H1 (cell line): ENCODE data around the gene CFAP100. TPM values are rescaled to one million over a fixed set of nuclear protein-coding genes. Genes with fewer than 3 reads are reported as not detected.

ENCODE experiments used
- CTCF ChIA-PET: fragments of 300-600 bp; sonication (Branson Sonifier 250); formaldehyde crosslinking; loops from one replicate; lab custom pipeline; 2021; ENCODE audit not compliant: partially characterized antibody; lab: Charles Lee
- POLR2A ChIA-PET: fragments of 300-600 bp; sonication (Branson Sonifier 250); formaldehyde crosslinking; loops from one replicate; lab custom pipeline; 2021; ENCODE audit warnings: inconsistent platforms; ENCODE audit not compliant: partially characterized antibody; lab: Charles Lee
- DNase-seq, 2 experiments: peaks; one replicate each; pipeline versions ENCODE4 v3.0.0 to v3.0.0-alpha.2; 2010 to 2022; ENCODE audit warnings: low spot score in 2 of 2, low read depth in 1 of 2, mixed read lengths in 1 of 2
- FAIRE-seq: peaks from 2 replicates; lab custom pipeline; 2011; peaks lifted over from hg19 to GRCh38; lab: Jason Lieb, UNC
- H2AFZ ChIP-seq: 2 replicates; pipeline ENCODE4 v1.8.1; 2012; ENCODE audit warnings: low read length, inconsistent platforms
- H2AK5ac ChIP-seq: 2 replicates; pipeline ENCODE4 v1.6.1; 2013; ENCODE audit warnings: low read depth, low read length
- H2BK120ac ChIP-seq: replicated peaks from 2 replicates; pipeline ENCODE3; 2013; ENCODE audit warnings: low read depth, low read length, inconsistent platforms
- H2BK12ac ChIP-seq: 2 replicates; pipeline ENCODE4 v1.6.1; 2013; ENCODE audit warnings: low read depth, low read length
- H2BK15ac ChIP-seq: 2 replicates; pipeline ENCODE4 v1.6.1; 2013; ENCODE audit warnings: low read length
- H2BK20ac ChIP-seq: 2 replicates; pipeline ENCODE4 v1.6.1; 2013; ENCODE audit warnings: low read length
- H2BK5ac ChIP-seq: 2 replicates; pipeline ENCODE4 v1.6.1; 2013; ENCODE audit warnings: low read depth, low read length
- H3K14ac ChIP-seq: 2 replicates; pipeline ENCODE4 v1.6.1; 2013; ENCODE audit warnings: inconsistent platforms; ENCODE audit not compliant: insufficient read length
- H3K18ac ChIP-seq: 2 replicates; pipeline ENCODE4 v1.6.1; 2013; ENCODE audit warnings: low read length; ENCODE audit errors: extremely low read depth
- H3K23ac ChIP-seq: 2 replicates; pipeline ENCODE4 v1.6.1; 2013; ENCODE audit warnings: inconsistent platforms; ENCODE audit not compliant: insufficient read length
- H3K23me2 ChIP-seq: 2 replicates; pipeline ENCODE4 v1.6.1; 2013; ENCODE audit warnings: low read depth, low read length
- H3K27ac ChIP-seq: 2 replicates; pipeline ENCODE4 v1.6.1; 2011; ENCODE audit warnings: low read depth, low read length, inconsistent platforms
- H3K27me3 ChIP-seq, 4 experiments: replicated peaks in 1 of 4; 1 replicate in 1 of 4; 2 replicates in 3 of 4; pipeline versions ENCODE4 v1.6.1 to v1.8.1; 2011 to 2013; ENCODE audit warnings: low read length in 3 of 4, mild to moderate bottlenecking in 3 of 4, inconsistent platforms in 2 of 4, mixed read lengths in 2 of 4, moderate library complexity in 1 of 4; ENCODE audit not compliant: control insufficient read depth in 3 of 4, insufficient read depth in 3 of 4; ENCODE audit errors: extremely low read depth in 1 of 4
- H3K36me3 ChIP-seq, 4 experiments: 2 replicates each; pipeline versions ENCODE4 v1.6.1 to v1.8.1; 2011 to 2013; ENCODE audit warnings: mild to moderate bottlenecking in 4 of 4, low read length in 3 of 4, moderate library complexity in 2 of 4, control low read depth in 1 of 4, inconsistent platforms in 1 of 4; ENCODE audit not compliant: insufficient read depth in 4 of 4, control insufficient read depth in 2 of 4
- H3K4ac ChIP-seq: replicated peaks from 2 replicates; pipeline ENCODE3; 2013; ENCODE audit warnings: low read length, low read depth, mixed read lengths, inconsistent platforms; ENCODE audit not compliant: insufficient read length
- H3K4me1 ChIP-seq, 4 experiments: replicated peaks in 1 of 4; 1 replicate in 1 of 4; 2 replicates in 3 of 4; pipeline versions ENCODE4 v1.6.1 to v1.8.1; 2011 to 2013; ENCODE audit warnings: low read length in 3 of 4, inconsistent platforms in 2 of 4, mixed read lengths in 1 of 4; ENCODE audit not compliant: insufficient read depth in 4 of 4, control insufficient read depth in 3 of 4
- H3K4me2 ChIP-seq, 2 experiments: 2 replicates each; pipeline versions ENCODE4 v1.6.1 to v1.8.1; 2011 to 2013; ENCODE audit warnings: low read depth in 2 of 2, low read length in 2 of 2, control low read depth in 1 of 2, inconsistent platforms in 1 of 2, mild to moderate bottlenecking in 1 of 2; ENCODE audit not compliant: insufficient read depth in 1 of 2
- H3K4me3 ChIP-seq, 4 experiments: fragments of 200-600, 300-600 bp in 1 of 4; sonication (generic), shearing (Covaris generic), sonication (Bioruptor Twin) in 1 of 4; 2 replicates each; pipeline versions ENCODE4 v1.5.1 to v1.8.1; 2011 to 2016; ENCODE audit warnings: low read length in 4 of 4, low read depth in 3 of 4, control low read depth in 2 of 4, inconsistent platforms in 2 of 4, mild to moderate bottlenecking in 2 of 4, mixed read lengths in 1 of 4, moderate library complexity in 1 of 4; ENCODE audit not compliant: insufficient read depth in 2 of 4; ENCODE audit errors: extremely low read depth in 1 of 4
- H3K56ac ChIP-seq: replicated peaks from 2 replicates; pipeline ENCODE3; 2013; ENCODE audit warnings: low read depth, mild to moderate bottlenecking, mixed read lengths, low read length, inconsistent platforms; ENCODE audit not compliant: insufficient read length
- H3K79me1 ChIP-seq: 2 replicates; pipeline ENCODE4 v1.6.1; 2013; ENCODE audit warnings: low read depth, low read length, control low read depth
- H3K79me2 ChIP-seq, 2 experiments: 2 replicates each; pipeline versions ENCODE4 v1.6.1 to v1.8.1; 2012 to 2013; ENCODE audit warnings: low read length in 2 of 2, mild to moderate bottlenecking in 2 of 2, inconsistent platforms in 1 of 2; ENCODE audit not compliant: insufficient read depth in 2 of 2, control insufficient read depth in 1 of 2
- H3K9ac ChIP-seq, 4 experiments: replicated peaks in 1 of 4; 1 replicate in 1 of 4; 2 replicates in 3 of 4; pipeline versions ENCODE4 v1.6.1 to v1.8.1; 2011 to 2013; ENCODE audit warnings: low read depth in 3 of 4, low read length in 3 of 4, control low read depth in 2 of 4, mild to moderate bottlenecking in 2 of 4, moderate library complexity in 2 of 4, inconsistent platforms in 1 of 4; ENCODE audit errors: extremely low read depth in 1 of 4
- H3K9me3 ChIP-seq, 2 experiments: 2 replicates each; pipeline versions ENCODE4 v1.6.1 to v1.8.1; 2012 to 2013; ENCODE audit warnings: mild to moderate bottlenecking in 2 of 2, moderate library complexity in 2 of 2, control low read depth in 1 of 2, inconsistent platforms in 1 of 2, low read depth in 1 of 2, low read length in 1 of 2, mixed read lengths in 1 of 2; ENCODE audit not compliant: insufficient read depth in 2 of 2
- H4K20me1 ChIP-seq, 2 experiments: replicated peaks in 1 of 2; 2 replicates each; pipeline versions ENCODE3 to v1.8.1; 2011 to 2013; ENCODE audit warnings: inconsistent platforms in 2 of 2, low read length in 2 of 2, mild to moderate bottlenecking in 1 of 2; ENCODE audit not compliant: insufficient read depth in 2 of 2, control insufficient read depth in 1 of 2
- H4K5ac ChIP-seq: 2 replicates; pipeline ENCODE4 v1.6.1; 2013; ENCODE audit warnings: low read length, low read depth, mixed read lengths, inconsistent platforms; ENCODE audit not compliant: insufficient read length
- H4K8ac ChIP-seq: 2 replicates; pipeline ENCODE4 v1.8.0; 2013; ENCODE audit warnings: mild to moderate bottlenecking, moderate library complexity, low read length, inconsistent platforms; ENCODE audit not compliant: insufficient read depth; ENCODE audit errors: extremely low read depth
- H4K91ac ChIP-seq: replicated peaks from 2 replicates; pipeline ENCODE3; 2013; ENCODE audit warnings: low read length, mixed read lengths, inconsistent platforms; ENCODE audit not compliant: insufficient read length
- ATF2 ChIP-seq: IDR thresholded peaks from 2 replicates; pipeline ENCODE4 v1.6.1; 2012; ENCODE audit warnings: low read length, inconsistent platforms
- EP300 ChIP-seq, 2 experiments: IDR thresholded peaks; 1 replicate in 1 of 2; 2 replicates in 1 of 2; pipeline ENCODE4 v1.6.1; 2011 to 2012; ENCODE audit warnings: low read depth in 2 of 2, low read length in 2 of 2, mild to moderate bottlenecking in 2 of 2, borderline replicate concordance in 1 of 2, inconsistent platforms in 1 of 2, moderate library complexity in 1 of 2
- POLR2A ChIP-seq, 2 experiments: IDR thresholded peaks; 1 replicate in 1 of 2; 2 replicates in 1 of 2; pipeline ENCODE4 v1.6.1; 2011; ENCODE audit warnings: low read depth in 2 of 2, low read length in 2 of 2, mild to moderate bottlenecking in 2 of 2; ENCODE audit errors: control extremely low read depth in 1 of 2
- RNF2 ChIP-seq: fragments of 200-900, 300-1000 bp; sonication (generic); IDR thresholded peaks from 2 replicates; pipeline ENCODE4 v1.7.1; 2016; ENCODE audit warnings: borderline replicate concordance, low read depth, mild to moderate bottlenecking, antibody characterized with exemption, low read length; ENCODE audit not compliant: poor library complexity, severe bottlenecking; ENCODE audit errors: missing control alignments
- SAP30 ChIP-seq: fragments of 300-600 bp; sonication (generic); IDR thresholded peaks from 2 replicates; pipeline ENCODE4 v1.7.1; 2012; ENCODE audit warnings: low read length, moderate library complexity, mild to moderate bottlenecking, inconsistent platforms; ENCODE audit not compliant: insufficient read depth, insufficient replicate concordance
- TAF1 ChIP-seq: IDR thresholded peaks from 2 replicates; pipeline ENCODE4 v1.6.1; 2011; ENCODE audit warnings: mild to moderate bottlenecking, low read depth, low read length
- WGBS, 2 experiments: shearing (Covaris generic) in 1 of 2; methylation state at CpG; one replicate each; pipeline versions ENCODE4 v1.1.6 to v1.1.7; 2013 to 2015; ENCODE audit warnings: low lambda C conversion rate in 2 of 2, mixed read lengths in 2 of 2, inconsistent platforms in 1 of 2, low coverage in 1 of 2, missing lambda C conversion rate in 1 of 2; ENCODE audit not compliant: insufficient replicate concordance in 2 of 2, insufficient coverage in 1 of 2, insufficient read length in 1 of 2; ENCODE audit errors: extremely low coverage in 1 of 2, missing lambda C conversion rate in 1 of 2; 5-methylcytosine and 5-hydroxymethylcytosine counted together
- polyA plus RNA-seq, 7 experiments: library from polyadenylated mRNA; depleted of rRNA in 3 of 7; stranded (reverse) in 5 of 7; unstranded in 2 of 7; fragments of >200 nt in 5 of 7; fragments of 200-250 nt in 2 of 7; gene quantifications; 1 replicate in 5 of 7; 2 replicates in 1 of 7; 4 replicates in 1 of 7; pipeline versions ENCODE4 v1.2.1 to v1.2.3, GENCODE V29; 2011 to 2013; ENCODE audit warnings: missing spikeins in 2 of 7, mixed read lengths in 2 of 7
- total RNA-seq: library from RNA; stranded (reverse); fragmentation: NEBNext Ultra II Directional; extraction: Animal tissue kit (Norgen Biotek cat#: 25700); gene quantifications from 2 replicates; pipeline ENCODE4 v1.2.1, GENCODE V29; 2021

The CFAP100 gene
- total and polyA plus RNA-seq, 2 of the 8 experiments (the other 6 are each of a cell fraction or from before 2014, with no cell fraction given): 0.17 TPM; not detected in 1

- H2BK15ac ChIP-seq: no peak overlapping the region; the same call in 1 of the 2 replicates
- no peak overlapping the region for H3K4me2 ChIP-seq
- TF ChIP-seq POLR2A (IDR thresholded peaks at IDR 0.05; ENCODE audit: control extremely low read depth in 1 of 2, low read depth in 2 of 2, low read length in 2 of 2) (no peak), EP300 (IDR thresholded peaks at IDR 0.05; ENCODE audit: borderline replicate concordance in 1 of 2, low read depth in 2 of 2, low read length in 2 of 2) (no peak), RNF2 (no peak), ATF2 (no peak), SAP30 (no peak), TAF1 (no peak)
- TF ChIP-seq, all 59 proteins: peak for 0
- DNase-seq (no peak), FAIRE-seq (no peak)
- no peak overlapping the region for H3K27ac ChIP-seq
- H3K4me3 ChIP-seq: no peak overlapping the region
- peaks cover 0 to 20% (median 14%) of the 10 kb centered on the region in 4 experiments; a peak in 6 of 7 replicates for H3K4me1 ChIP-seq
- no peaks in the 10 kb centered on the region for H3K36me3 ChIP-seq
- no peak overlapping the region for H4K5ac ChIP-seq
- no peak overlapping the region for H2BK12ac ChIP-seq
- H3K23ac ChIP-seq: no peak overlapping the region
- no peak overlapping the region for H2BK20ac ChIP-seq
- WGBS, 2 experiments: 87% methylated on average over 3 of the region's 5 CpGs; no CpG with 5 or more reads in 1 of the 2 experiments
- no peak overlapping the region for H3K14ac ChIP-seq
- H2BK120ac ChIP-seq: no peak overlapping the region
- H2AFZ ChIP-seq: no peak overlapping the region
- H3K9me3 ChIP-seq: no peaks in the 10 kb centered on the region
- H3K79me2 ChIP-seq: no peaks in the 10 kb centered on the region
- CTCF ChIA-PET: no interaction called here
- H2AK5ac ChIP-seq: no peak overlapping the region
- H4K20me1 ChIP-seq: no peaks in the 10 kb centered on the region
- H4K8ac ChIP-seq: no peak overlapping the region
- POLR2A ChIA-PET: no interaction called here
- H3K23me2 ChIP-seq: peaks cover 6% of the 10 kb centered on the region
- H3K18ac ChIP-seq: no peak overlapping the region
- H3K56ac ChIP-seq: no peak overlapping the region
- no peak overlapping the region for H3K9ac ChIP-seq
- no peak overlapping the region for H3K4ac ChIP-seq
- no peaks in the 10 kb centered on the region for H3K27me3 ChIP-seq
- no peak overlapping the region for H2BK5ac ChIP-seq
- H4K91ac ChIP-seq: no peak overlapping the region
- no peaks in the 10 kb centered on the region for H3K79me1 ChIP-seq
Measured at GRCh38 chr3:126480206-126480605, 85.5 kb downstream of the CFAP100 start.
